GM13976 (cell line): ENCODE data around the gene NRG3.

Source experiments
- DNase-seq: peaks from one replicate; pipeline ENCODE4 v3.0.0; 2012; ENCODE audit warnings: low spot score
- CTCF ChIP-seq: IDR thresholded peaks from 2 replicates; pipeline ENCODE4 v1.5.1; 2012; ENCODE audit warnings: borderline replicate concordance, mild to moderate bottlenecking; ENCODE audit not compliant: insufficient read depth; ENCODE audit errors: extremely low read depth, missing control alignments, control extremely low read depth
- in situ Hi-C: fragments of 300-500 bp; cut with MboI; formaldehyde crosslinking; loops from one replicate; pipeline ENCODE4 v1.12.0; 2022; ENCODE audit warnings: low sequenced_read_pairs, mixed read lengths, inconsistent platforms; ENCODE audit not compliant: unreplicated experiment

NRG3 gene

DNA sequence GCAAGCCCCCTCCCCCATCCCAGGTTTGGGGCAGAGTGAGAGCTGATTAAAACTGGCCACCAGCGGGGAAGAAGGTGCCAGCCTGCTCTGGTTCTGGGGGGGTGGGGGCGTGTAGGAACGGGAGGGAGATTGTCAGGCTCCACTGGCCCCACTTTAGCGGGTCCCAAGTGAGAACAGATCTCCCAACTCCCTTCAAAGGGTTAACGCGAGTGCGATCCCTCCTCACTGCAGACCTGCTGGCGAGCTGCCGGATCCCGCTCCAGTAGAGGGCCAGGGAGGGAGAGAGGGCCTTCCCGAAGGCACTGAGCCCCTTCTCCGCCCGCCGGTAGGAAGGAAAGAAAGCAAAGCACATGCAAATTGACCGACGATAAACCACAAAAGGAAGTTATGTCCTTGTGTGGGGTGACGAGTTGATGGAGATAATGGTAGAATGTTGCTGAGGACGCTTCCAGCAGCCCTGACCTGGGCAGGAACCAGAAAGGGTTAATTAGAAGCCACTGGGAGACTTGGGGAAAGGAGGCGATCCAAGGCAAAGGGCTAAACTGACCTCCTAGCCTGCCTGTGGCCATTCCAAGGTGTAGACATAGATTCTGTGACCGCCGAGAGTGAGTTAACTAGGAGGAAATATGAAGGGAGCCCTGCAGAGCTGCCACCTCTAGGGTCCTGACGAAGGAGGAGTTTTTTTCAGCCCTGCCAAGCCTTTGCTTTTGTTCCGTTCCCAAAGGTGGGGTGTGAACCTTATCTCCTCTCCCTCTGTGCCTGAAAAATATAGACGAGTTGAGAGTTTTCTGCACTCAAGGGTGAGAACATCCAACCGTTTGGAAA, 1.5 kb downstream of the NRG3 start:
- TF ChIP-seq CTCF, result no peak
- DNase-seq, result peak; percentile 23
- in situ Hi-C loops, result no loop called here

DNA sequence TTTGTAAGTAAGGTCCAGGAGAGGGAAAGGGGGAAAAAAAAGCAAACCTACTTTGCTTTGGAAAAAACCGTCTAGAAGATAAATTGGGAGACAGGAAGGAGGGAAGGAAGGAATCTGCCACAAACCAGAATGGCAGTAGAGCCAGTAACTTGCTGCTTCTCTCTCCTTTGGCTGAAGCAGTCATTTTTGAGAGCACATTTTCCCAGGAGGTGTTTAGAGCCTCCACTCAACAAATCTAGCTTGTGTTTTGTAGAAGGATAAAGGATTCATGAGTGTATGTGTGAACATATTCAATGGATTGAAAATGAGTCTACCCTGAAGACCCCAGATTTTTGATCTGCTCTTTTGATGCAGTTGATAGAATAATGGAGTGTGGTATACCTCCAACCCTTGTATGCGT, 2.6 kb downstream of the NRG3 start:
- TF ChIP-seq CTCF, result no peak
- in situ Hi-C loops, result no loop called here
- no peak for DNase-seq

DNA sequence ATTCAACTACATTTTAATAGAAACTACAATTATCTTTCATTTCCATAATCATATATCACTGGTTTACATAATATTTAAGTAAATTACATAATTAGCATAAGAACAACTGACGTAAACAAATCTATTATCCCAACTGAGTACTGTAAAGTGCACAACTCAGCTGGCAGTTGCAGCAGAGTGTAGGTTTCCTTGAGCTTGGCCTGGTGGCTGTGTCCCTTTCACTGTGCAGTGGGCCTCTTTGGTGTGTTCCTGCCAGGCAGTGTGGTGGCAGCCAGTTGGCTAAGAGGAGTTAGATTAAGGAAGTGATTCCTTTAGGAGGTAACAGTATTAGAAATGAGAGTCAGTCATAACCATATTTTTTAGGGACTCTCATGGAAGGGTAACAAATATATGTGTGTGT, 7.0 kb downstream of the NRG3 start:
- no peak for DNase-seq
- no peak for TF ChIP-seq CTCF
- in situ Hi-C loops, result no loop called here

DNA sequence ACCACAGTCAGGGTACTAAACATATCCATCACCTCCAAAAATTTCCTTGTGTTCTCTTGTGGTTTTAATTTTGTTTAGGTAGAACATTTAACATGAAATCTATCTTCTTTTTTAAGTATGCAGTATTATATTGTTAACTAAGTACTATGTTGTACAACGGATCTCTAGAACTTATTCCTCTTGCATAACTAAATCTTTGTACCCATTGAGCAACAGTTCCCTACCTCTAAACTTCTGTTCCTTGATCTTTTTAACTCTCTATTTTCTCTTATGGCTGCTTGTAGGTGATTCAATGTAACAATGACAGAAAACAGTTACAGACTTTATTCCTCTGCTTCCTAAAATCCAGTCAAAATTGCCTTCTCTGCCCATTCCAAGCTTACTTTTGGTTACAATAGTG, 9.9 kb downstream of the NRG3 start:
- in situ Hi-C loops, result no loop called here
- TF ChIP-seq CTCF, result no peak
- DNase-seq, result no peak

GRCh38 chr10:81885491-81885890, 10.5 kb downstream of the NRG3 start:
- no peak for DNase-seq
- in situ Hi-C loops, result no loop called here
- TF ChIP-seq CTCF, result no peak

GRCh38 chr10:81886939-81887338, 11.9 kb downstream of the NRG3 start:
- in situ Hi-C loops, result no loop called here
- no peak for TF ChIP-seq CTCF
- DNase-seq, result no peak
